Fibroblast of the aortic adventitia (primary cell): ENCODE data around the gene CAMTA1. TPM values are rescaled to one million over a fixed set of nuclear protein-coding genes. Genes with fewer than 3 reads are reported as not detected.
"Not testable (repeated sequence)": the region's sequence is repeated elsewhere in the genome, so short reads cannot be mapped to it uniquely, and the experiment has no call there.

Experiments used
- DNase-seq: peaks from one replicate; pipeline ENCODE4 v3.0.0-alpha.2; 2010; ENCODE audit warnings: low read depth
- H3K4me3 ChIP-seq: 2 replicates; pipeline ENCODE4 v1.5.1; 2011; ENCODE audit warnings: low read depth, mild to moderate bottlenecking, control low read depth, low read length, moderate library complexity
- CTCF ChIP-seq: IDR thresholded peaks from 2 replicates; pipeline ENCODE4 v1.5.1; 2011; ENCODE audit warnings: mild to moderate bottlenecking, low read length, control low read depth, inconsistent platforms; ENCODE audit not compliant: insufficient read depth
- total RNA-seq: library from RNA; depleted of rRNA; stranded (reverse); fragments of >200 nt; gene quantifications from 2 replicates; pipeline ENCODE4 v1.2.3, GENCODE V29; 2012; ENCODE audit warnings: low replicate concordance

CAMTA1 gene
- total RNA-seq, 1 donor, result 91.9 TPM

GRCh38 chr1:7130127-7130526, 344.9 kb downstream of the CAMTA1 start:
- no peak overlapping the region for H3K4me3 ChIP-seq
- TF ChIP-seq CTCF, result no peak
- no peak for DNase-seq

- H3K4me3 ChIP-seq, result no peak overlapping the region
- TF ChIP-seq CTCF, result no peak
- DNase-seq, result no peak
These were observed 350.2 kb downstream of the CAMTA1 start for GRCh38 chr1:7135493-7135892.

GRCh38 chr1:7136166-7136953, 351.1 kb downstream of the CAMTA1 start:
- DNase-seq, result no peak
- TF ChIP-seq CTCF, result no peak
- no peak overlapping the region for H3K4me3 ChIP-seq

- no peak overlapping the region for H3K4me3 ChIP-seq
- DNase-seq, result no peak
- TF ChIP-seq CTCF, result no peak
These were observed 355.0 kb downstream of the CAMTA1 start for GRCh38 chr1:7140251-7140650.

- DNase-seq, result no peak
These were observed 360.7 kb downstream of the CAMTA1 start for GRCh38 chr1:7145947-7146346.

GRCh38 chr1:7146710-7147109, 361.5 kb downstream of the CAMTA1 start:
- TF ChIP-seq CTCF, result no peak
- no peak overlapping the region for H3K4me3 ChIP-seq
- no peak for DNase-seq

More at GRCh38 chr1:7145947-7146346, 360.7 kb downstream of the CAMTA1 start:
- H3K4me3 ChIP-seq, result no peak overlapping the region
- TF ChIP-seq CTCF, result no peak

- not testable (repeated sequence) for H3K4me3 ChIP-seq, DNase-seq
These were observed 362.5 kb downstream of the CAMTA1 start for GRCh38 chr1:7147581-7148282.
